HG03460 (cell line): ENCODE data around the gene SLC35G3.
"Not testable (repeated sequence)": the region's sequence is repeated elsewhere in the genome, so short reads cannot be mapped to it uniquely, and the experiment has no call there.

Source experiments
- ATAC-seq: cut with Tn5 transposase; IDR thresholded peaks from one replicate; pipeline ENCODE4 v1.9.1; 2021; ENCODE audit not compliant: unreplicated experiment

SLC35G3 gene

DNA sequence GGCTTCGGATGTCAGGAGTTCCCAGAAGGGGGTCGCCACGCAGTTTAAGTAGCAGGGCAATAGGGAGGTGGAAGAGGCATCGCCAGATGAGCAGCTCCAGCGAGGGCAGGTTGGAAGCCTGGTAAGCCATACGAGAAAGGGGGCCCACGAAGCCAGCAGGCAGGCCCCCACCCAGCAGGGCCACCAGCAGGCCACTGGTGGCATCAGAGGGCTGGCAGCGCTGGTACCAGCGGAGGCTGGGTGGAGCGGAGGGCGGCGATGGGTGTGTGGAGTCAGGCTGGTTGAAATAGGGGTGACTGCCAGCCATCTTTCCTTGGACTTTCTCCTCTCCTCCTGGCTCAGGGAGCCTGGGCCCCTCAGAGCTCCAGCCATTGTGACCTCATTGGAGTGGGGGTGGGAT, at the start of gene SLC35G3:
Gene SLC35G3, minus strand, starts transcription at position 393 of the 400 bp plus-strand sequence. Its CDS starts 86 bp downstream, at position 307.
- ATAC-seq: not testable (repeated sequence)

DNA sequence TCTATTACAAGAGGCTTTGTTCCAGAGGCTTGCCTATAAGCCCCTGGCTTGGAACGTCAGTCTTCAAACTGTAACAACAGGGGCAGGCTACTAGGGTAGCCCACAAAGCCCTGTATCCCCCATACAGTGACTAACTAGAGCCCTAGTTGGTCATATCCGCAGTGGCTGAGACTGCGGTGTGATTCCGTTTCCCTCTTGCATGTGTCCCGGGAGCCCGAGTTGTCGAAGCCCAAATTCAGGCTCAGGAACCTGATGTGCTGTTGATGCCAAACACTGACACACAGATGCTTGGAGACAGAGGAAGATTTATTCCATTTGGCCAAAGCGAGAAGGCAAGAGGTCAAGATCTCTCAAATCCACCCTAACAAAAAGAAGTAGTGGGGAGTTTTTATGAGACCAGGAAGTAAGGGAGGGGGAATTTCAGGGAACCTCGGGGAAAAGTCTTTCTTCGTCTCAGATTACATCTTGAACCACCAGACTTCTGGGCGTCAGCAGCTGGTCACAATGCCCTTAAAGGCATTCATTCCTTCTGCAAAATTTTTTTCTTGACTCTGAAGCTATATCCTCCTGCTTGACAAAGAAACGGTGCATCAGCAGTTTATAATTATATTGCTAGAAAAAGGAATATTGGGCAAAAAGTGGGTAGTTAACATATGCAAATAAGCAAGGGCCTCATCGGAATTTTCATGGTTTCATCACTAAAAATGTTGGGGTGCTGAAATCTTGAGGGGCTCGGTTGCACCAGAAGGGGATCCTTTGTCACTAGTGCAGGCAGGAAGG, 49.6 kb upstream of the SLC35G3 start:
- ATAC-seq: no peak

DNA sequence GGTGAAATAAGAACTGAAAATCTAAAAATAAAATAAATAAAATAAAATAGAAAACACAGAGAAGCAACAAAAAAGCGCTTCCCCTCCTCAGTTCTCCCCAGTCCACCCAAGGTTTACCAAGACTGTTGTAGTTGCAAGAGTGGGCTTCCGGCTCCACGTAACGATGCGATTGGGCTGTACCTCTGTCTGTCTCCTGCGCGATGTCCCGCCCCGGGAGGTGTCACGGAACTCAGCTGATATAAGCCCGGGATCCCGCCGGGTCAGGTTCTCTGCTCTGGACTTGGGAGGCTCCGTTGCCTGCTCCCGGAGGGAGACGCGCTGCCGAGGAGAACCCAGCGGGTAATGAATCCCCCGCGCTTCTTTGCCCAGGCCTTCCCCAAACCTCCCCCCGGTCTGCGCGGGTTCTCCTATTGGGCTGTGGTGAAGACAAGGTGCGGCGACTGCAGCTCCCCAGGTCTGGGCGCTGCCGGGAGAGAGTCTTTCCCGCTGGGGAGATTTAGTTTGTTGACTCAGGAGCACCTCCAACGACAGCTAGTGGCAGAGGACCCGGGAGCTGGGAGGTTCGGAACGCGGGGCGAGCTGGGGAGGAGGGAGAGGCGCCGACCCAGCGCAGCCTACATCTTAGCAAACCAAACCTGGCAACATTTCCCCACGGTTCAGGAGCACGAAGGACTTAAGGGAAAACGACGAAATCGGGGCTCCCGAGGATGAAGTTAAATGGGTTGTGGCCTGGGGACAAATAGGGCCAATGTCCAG, 48.8 kb upstream of the SLC35G3 start, which contains the start of gene SLFN5:
Gene SLFN5, plus strand, starts transcription at position 268 of the 756 bp plus-strand sequence. CDS start 15,619 bp downstream, outside the sequence.
- ATAC-seq: peak; percentile 60

DNA sequence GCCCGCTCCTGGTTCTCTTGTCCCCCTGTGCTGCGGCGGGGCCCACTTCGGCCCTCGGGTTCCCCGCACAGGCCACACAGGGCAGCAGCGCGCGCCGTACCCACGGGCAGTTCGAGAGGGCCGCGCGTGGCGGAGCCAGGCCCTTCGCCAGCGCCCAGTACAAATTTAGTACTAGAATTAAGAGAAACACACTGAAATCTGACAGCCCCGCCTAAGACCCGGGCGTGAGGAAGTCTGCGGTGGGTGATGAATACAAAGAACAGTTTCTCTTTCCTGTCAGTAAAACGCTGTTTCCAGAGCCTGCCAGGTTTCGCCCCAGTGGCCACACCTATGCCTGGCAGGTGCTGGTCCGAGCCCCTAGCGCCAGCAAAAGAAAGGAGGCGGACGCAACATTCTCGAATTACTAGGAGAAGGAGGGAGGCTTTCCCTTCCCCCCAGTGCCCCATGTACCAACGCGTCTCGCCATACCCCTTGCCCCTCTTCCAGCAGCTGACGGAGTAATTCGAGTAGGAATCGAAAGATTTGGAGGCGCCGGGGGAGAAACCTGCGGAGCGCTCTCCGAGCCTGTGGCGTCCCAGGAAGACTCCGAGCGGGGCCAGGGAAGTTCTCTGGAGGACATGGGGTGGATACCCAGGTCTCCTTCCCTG, 48.1 kb upstream of the SLC35G3 start:
- ATAC-seq: peak; percentile 40

DNA sequence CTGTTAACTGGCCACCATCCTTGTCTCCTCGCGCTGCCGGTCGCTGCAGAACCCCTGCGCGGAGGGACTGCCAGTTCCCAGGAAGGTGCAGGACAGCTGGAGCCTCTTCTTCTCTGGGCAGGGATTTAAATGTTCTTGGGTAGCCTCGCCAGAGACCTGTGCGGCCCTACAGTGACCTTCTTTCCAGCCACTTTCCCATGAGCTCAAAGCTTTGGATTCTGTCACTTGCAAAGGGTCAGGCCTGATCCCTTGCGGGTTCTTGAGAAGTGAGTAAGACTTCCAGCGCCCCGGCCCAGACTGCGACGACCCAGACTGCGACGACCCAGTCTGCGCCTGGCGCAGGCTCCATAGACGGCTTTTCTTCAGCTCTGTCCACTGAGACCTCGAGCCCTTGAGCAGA, 47.3 kb upstream of the SLC35G3 start:
- ATAC-seq: no peak

DNA sequence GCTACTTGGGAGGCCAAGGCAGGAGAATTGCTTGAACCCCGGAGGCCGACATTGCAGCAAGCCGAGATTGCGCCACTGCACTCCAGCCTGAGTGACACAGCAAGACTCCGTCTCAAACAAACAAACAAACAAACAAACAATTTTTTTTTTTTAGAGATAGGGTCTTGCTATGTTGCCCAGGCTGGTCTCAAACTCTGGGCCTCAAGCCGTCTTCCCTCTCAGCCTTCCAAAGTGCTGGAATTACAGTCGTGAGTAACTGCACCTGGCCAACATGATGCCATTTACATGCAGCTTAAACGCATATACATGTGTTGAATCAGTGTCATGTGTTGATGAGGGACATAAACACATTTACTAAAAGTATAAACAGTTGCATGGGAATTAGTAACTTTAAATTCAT, 46.7 kb upstream of the SLC35G3 start:
- no peak for ATAC-seq

DNA sequence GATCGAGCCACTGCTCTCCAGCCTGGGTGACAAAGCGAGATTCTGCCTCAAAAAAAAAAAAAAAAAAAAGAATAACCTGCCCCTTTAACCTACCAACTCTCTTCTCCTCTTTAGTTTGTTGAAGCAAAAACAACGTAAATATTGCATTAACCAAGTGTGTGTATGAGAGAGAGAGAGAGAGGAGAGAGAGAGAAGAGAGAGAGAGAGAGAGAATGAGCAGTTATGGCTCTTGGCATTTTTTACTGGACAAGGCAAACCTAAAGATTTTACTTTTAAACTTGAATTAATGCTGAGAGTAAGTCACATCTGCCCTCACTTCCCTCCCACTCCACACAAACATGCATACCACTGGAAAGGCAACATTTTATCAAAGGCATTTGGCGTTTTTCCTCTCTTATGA, 45.6 kb upstream of the SLC35G3 start:
- no peak for ATAC-seq

DNA sequence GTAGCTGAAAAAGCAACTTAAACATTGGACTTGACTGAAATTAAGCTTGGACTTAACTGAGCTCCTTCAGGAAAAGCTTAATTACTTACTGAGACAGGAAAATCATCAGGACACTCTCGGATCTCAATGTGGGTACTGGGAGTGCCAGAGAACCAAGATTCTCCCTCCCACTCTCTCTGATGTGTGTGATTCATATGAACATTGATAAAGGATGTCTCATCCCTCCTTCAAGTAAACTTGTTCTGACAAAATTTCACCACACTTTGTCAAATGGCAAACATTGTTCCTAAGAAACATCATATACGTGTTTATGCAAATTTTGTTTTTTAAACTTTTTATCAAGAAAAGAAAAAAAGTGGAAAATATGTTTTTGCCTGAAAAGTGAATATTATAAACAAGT, 44.6 kb upstream of the SLC35G3 start:
- no peak for ATAC-seq

DNA sequence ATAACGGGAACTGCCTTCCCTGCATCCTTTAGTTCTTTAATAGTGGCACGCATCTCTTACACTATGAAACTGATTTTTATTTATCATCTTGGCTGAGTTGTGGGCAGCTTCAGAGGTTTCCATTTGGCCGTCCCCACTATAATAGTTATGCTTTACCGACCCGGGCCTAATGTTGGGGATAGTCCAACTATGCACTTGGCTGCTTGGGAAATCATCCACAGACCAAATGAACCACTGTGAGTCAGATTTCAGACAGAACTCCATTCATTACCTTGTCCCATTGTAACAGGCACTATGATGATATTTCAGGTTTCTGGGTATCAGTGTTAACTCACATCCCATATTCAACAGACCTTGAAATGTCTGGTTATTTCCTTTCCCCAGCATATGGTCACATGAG, 42.6 kb upstream of the SLC35G3 start:
- no peak for ATAC-seq

DNA sequence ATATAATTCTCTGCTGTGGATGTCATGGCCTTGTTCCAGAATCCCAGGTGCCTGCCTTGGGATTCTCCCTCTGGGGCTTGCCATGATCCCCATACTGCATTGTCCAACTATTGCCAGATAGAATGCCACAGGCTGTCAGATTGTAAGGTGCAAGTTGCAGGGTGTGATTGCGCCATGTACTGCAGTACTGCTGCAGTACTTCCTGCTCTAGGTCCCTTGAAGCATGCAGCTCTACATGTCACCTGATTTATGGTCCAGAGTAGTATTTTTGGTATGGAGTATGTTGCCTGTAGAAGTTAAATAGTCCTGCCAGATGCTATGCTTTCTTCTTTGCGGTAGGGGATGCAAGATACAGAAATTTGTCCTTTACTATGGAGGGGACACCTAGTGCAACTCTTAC, 41.7 kb upstream of the SLC35G3 start:
- ATAC-seq: no peak

DNA sequence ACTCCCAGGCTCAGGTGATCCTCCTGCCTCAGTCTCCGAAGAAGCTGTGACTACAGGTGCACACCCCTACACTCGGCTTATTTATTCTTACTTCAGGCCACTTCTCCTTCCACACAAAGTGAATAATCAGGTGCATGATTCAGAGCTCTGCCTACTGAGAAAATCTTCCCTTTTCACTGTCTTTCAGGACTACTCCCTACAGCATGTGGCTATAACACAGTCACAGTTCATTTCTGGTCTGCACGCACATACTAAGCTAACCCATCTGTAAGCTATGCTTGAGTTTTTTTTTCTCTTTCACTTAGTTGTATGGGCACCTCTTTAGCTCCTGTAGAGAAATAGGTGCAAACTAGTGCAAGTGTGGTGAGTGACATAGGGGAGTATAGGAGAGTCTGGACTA, 41.1 kb upstream of the SLC35G3 start:
- no peak for ATAC-seq

DNA sequence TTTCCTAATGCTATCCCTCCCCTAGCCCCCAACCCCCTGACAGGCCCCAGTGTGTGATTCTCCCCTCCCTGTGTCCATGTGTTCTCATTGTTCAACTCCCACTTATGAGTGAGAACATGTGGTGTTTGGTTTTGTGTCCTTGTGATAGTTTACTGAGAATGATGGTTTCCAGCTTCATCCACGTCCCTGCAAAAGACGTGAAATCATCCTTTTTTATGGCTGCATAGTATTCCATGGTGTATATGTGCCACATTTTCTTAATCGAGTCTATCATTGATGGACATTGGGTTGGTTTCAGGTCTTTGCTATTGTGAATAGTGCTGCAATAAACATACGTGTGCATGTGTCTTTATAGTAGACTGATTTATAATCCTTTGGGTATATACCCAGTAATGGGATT, 40.1 kb upstream of the SLC35G3 start:
- not testable (repeated sequence) for ATAC-seq

DNA sequence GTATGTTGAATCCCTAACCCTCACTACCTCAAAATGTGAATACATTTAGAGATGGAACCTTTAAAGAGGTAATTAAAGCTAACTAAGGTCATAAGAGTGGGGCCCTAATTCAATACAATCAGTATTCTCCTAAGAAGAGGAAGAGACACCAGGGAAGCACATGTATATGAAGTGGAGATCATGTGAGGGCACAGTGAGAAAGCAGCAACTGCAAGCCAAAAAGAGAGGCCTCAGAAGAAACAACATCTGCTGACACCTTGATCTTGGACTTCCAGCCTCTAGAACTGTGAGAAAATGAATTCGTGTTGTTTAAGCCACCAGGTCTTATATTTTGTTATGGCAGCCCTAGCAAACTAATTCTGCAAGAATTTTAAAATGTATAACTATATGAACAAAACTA, 35.4 kb upstream of the SLC35G3 start:
- no peak for ATAC-seq

DNA sequence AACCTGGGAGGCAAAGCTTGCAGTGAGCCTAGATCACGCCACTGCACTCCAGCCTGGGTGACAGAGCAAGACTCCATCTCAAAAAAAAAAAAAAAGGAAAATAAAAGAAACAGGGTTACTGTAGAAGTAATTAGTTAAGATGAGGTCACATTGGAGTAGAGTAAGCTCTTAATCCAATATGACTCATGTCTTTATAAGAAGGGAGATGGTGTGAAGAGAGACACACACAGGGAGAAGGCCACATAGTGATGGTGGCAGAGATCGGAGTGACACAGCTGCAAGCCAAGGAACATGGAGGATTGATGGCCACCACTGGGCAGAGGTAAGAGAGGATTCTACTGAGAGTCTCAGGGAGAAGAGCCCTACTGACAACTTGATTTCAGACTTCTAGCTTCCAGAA, 33.4 kb upstream of the SLC35G3 start:
- ATAC-seq: no peak

DNA sequence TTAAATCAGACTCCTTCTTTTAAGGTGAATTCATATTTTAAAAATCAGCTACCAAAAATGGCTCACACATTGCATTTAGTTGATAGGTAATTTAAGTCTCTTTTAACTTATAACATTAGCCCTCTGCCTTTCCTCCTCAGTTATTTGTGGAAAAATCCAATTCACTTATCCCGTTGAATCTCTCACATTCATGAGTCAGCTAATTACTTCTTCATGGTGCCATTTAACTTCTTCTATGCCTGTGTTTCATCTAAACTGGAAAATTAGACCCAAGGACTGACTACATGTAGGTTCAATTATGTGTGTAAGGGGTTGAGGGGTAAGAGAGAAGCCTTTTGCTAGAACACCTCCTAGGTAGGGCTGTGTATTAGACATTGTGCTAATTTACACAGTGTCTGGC, 30.2 kb upstream of the SLC35G3 start:
- ATAC-seq: no peak

DNA sequence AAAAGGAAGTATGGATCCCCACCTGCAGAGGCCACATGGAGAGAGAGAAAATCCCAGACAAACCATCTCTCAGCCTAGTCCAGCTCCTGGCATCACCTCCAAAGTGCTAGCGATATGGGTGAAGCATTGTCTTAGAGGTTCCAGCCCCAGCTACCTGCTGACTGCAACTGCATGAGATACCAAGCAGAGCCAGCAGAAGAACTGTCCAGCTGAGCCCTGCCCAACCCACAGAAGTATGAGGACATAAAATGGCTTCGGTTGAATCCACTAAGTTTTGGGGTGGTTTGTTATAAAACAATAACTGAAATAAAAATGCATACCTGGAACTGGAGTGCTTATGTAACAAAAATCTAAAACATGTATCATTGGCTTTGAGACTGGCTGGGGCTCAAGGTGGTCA, 28.3 kb upstream of the SLC35G3 start:
- ATAC-seq: no peak

DNA sequence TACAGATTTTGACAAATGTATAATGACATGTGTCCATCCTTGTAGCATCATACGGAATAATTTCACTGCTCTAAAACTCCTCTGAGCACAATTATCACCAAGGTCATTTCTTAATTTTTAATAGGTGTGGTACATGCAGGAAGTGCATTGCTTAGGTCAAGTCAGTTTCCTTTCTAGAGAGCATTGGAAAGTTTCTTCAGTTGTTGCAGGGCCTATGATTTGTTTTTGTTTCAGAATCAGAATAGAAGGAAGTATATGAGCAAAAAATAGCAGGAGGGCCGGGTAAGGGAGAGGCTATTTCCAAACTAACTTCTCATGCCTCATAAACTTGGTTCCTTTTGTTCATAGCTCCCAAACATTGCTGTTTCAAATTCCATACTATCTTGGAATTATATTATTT, 24.7 kb upstream of the SLC35G3 start:
- ATAC-seq: no peak

DNA sequence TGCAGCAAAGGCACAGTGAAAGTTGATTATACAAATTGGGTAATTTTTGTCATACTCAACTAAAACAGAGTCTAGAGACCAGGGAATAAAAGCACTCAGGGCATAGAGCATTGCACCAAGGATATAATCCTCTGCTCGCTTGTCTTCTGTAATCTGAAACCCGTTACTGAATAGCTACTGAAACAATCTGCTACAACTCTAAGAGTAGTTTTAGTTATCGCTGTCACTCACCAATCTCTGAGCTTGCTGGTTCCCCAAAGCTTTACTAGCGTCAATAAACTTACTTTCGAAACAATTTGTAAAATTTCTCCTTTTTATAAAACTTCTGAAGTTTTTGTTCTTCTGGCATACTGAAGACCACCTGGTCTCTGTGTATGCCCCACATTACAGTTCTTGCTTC, 22.9 kb upstream of the SLC35G3 start:
- no peak for ATAC-seq

DNA sequence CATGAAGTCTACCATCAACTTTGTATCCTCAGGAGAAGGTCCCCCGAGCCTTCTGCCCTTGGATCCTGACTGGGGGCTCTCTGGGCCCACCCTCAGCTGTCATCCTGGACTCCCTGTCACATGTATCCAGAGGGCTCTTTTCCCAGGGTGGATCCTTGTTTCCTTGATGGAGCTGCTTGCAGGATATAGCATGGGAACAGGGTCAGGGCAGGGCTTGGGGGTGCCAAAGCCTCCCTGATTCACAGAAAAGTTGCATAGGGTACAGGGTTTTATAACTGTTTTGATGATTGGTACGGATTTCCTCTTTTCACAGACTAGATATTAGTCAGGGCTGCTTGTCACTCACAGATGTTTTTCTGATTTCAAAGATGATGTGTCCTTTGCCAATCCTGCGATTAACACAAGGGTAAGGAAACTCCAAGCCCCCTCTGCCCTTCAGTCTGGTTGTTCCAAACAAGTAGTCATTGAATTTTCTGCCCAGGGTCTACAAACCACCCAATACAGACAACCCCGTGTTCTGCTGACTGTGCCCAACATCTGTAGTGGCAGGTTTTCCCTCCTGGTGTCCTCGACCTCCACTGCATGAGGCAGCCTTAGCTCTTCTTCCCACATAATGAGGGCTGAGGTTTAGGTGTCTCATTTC, 20.6 kb upstream of the SLC35G3 start:
- ATAC-seq: no peak

DNA sequence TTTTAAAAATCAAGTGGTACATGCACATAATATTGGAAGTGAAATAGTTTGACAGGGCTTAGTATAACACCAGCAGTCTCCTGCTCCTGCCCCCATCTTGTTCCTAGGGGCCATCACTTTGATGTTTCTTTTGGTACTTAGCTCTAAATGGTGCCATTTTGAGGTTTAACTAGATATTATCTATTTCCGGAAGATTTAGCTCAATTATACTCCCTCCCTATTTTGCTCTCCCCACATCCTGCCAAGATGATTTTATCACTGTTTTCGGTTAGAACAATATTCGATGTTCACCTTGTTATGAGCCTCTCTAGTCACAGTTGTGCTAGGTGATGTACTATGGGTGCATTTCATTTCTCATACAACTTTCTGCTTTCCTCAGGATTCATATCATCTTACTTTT, 20.0 kb upstream of the SLC35G3 start:
- ATAC-seq: no peak

DNA sequence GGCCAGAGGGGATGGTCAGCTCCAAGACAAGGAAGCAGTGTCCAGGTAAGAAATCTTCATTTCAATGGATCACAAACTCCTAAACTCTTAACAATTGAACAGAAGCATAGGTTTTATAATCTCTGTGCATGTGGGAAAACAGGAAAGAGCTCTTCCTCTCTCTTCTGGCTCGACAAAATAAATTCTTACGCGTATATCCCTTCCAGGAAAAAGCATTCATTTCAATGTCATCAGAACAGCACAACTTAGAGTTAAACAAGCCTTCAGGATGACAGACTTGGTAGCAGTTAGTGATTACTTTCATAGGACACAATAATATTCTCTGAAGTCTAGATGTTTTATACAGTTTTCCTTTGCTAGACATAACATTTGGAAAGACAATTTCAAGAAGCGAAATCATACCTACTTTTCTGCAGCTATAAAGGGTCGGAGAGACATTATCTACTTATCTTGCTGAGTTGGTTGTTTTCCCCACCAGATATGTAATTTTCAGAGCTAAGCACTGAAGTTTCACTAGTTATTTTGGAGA, 19.3 kb upstream of the SLC35G3 start:
- ATAC-seq: no peak
